Measurements from ENCODE around the gene SLIT1. TPM values are rescaled to one million over a fixed set of nuclear protein-coding genes. Genes with fewer than 3 reads are reported as not detected.
A peak's percentile ranks its signal among the peaks of the same experiment; 100 is the strongest.
"Not testable (repeated sequence)": the region's sequence is repeated elsewhere in the genome, so short reads cannot be mapped to it uniquely, and the experiment has no call there.

Gene SLIT1
- total RNA-seq, 4 donors from 2014 or later = 0.28 to 1.7 TPM; not detected in 2

DNA sequence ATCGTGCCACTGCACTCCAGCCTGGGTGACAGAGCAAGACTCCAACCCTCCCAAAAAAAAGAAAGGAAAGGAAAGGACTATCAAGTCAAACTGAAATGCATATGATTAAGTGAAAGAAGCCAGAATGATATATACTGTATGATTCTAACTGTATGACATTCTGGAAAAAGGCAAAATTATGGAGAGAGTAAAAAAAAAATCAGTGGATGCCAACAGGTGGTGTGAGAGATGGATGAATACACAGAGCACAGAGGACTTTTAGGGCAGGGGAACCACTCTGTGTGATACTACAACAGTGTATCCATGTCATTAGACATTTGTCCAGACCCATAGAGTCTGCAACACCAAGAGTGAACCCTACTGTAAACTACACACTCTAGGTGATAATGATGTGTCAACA lies 99.2 kb downstream of the SLIT1 start:
- H3K36me3 ChIP-seq = no peaks in the 10 kb centered on the region
- no peak for DNase-seq
- no peaks in the 10 kb centered on the region for H3K27me3 ChIP-seq
- TF ChIP-seq, protein P1, sequence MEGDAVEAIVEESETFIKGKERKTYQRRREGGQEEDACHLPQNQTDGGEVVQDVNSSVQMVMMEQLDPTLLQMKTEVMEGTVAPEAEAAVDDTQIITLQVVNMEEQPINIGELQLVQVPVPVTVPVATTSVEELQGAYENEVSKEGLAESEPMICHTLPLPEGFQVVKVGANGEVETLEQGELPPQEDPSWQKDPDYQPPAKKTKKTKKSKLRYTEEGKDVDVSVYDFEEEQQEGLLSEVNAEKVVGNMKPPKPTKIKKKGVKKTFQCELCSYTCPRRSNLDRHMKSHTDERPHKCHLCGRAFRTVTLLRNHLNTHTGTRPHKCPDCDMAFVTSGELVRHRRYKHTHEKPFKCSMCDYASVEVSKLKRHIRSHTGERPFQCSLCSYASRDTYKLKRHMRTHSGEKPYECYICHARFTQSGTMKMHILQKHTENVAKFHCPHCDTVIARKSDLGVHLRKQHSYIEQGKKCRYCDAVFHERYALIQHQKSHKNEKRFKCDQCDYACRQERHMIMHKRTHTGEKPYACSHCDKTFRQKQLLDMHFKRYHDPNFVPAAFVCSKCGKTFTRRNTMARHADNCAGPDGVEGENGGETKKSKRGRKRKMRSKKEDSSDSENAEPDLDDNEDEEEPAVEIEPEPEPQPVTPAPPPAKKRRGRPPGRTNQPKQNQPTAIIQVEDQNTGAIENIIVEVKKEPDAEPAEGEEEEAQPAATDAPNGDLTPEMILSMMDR (IDR thresholded peaks at IDR 0.05) = no peak
- TF ChIP-seq POLR2A (IDR thresholded peaks at IDR 0.05) = no peak
- H3K4me1 ChIP-seq = no peaks in the 10 kb centered on the region
- H3K9me3 ChIP-seq = no peaks in the 10 kb centered on the region
- H3K27ac ChIP-seq = no peak overlapping the region
- H3K4me3 ChIP-seq = no peak overlapping the region

DNA sequence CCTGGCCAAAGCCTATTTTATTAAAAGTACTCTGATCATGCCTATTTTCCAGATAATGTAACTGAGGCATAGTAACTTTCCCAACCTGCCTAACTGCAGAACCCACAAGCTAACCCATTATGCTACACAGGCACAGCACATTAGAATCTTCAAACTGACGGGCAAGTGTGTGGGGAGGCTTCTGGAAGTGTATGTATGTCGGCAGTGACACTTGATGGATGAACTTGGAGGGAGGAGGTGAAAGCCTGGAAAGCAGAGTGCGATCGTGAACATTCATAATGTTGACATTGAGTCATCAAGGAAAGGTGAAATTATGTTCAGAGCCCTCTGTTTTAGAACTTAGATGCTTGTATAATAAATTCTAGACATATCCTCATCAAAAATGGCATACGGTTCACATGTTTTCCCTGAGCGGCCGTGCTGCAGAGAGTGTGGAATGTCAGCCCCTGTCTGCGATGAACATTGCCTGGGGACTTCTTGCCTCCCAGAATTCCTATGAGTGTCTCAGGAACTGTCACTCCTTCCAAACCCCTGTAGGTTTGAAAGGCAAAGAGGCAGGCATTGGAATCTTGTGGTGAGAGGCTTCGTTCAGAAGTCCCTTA lies 102.4 kb downstream of the SLIT1 start:
- Histone ChIP-seq H3K27ac (no peak overlapping the region), H3K9me3 (no peaks in the 10 kb centered on the region), H3K4me1 (no peaks in the 10 kb centered on the region), H3K4me3 (no peak overlapping the region), H3K36me3 (no peaks in the 10 kb centered on the region), H3K27me3 (no peaks in the 10 kb centered on the region)
- TF ChIP-seq, protein P1 (IDR thresholded peaks at IDR 0.05) = no peak
- TF ChIP-seq POLR2A (IDR thresholded peaks at IDR 0.05) = no peak
- DNase-seq = no peak

DNA sequence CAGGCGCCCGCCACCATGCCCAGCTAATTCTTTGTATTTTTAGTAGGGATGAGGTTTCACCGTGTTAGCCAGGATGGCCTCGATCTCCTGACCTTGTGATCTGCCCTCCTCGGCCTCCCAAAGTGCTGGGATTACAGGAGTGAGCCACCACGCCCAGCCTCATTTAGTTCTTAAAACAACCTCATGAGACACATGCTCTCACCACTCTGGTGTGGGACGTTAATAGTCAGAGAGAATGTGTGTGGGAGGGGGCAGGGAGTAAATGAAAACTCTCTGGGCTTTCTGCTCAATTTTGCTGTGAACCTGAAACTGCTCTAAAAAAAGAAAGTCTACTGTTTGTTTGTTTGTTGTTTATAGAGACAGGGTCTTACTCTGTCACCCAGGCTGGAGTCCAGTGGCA lies 103.2 kb downstream of the SLIT1 start:
- H3K9me3 ChIP-seq, DNase-seq, H3K27ac ChIP-seq, H3K27me3 ChIP-seq, H3K36me3 ChIP-seq, H3K4me3 ChIP-seq, H3K4me1 ChIP-seq: not testable (repeated sequence)

DNA sequence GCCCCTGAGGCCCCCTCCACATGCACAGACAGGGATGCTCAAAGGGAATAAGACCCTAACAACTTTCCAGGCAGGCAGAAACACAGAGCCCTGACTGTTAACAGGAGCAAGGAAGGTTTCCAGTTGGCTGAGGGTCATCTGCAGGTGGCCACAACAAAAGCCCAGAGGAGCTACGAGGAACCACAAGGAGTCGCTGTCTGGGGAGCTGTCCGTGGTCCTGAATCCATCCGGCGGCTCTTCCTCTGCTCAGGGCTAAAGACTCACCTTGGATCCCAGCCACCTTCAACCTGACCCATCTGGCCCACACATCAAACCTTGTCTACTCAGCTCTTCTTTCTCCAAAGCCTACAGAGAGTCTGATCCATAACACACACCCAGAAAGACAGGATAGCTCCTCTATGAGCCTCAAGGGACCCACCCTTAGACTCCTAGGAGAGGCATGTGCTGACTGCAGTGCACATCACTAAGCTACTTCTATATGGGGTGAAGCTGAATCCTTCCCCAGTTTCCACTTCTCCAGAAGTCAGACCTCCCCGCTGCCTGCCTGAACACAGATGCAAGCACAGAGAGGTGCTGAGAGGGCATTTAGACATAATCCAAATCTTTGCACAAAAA lies 104.0 kb downstream of the SLIT1 start:
- Histone ChIP-seq H3K27ac (no peak overlapping the region), H3K9me3 (no peaks in the 10 kb centered on the region), H3K27me3 (no peaks in the 10 kb centered on the region), H3K4me1 (no peaks in the 10 kb centered on the region), H3K4me3 (no peak overlapping the region), H3K36me3 (no peaks in the 10 kb centered on the region)
- no peak for TF ChIP-seq POLR2A (IDR thresholded peaks at IDR 0.05)
- TF ChIP-seq, protein P1 (IDR thresholded peaks at IDR 0.05) = peak in 4 of 6 experiments; percentile 50 to 59 (median 53)
- DNase-seq = peak in 1 of 3 donors; percentile 63

DNA sequence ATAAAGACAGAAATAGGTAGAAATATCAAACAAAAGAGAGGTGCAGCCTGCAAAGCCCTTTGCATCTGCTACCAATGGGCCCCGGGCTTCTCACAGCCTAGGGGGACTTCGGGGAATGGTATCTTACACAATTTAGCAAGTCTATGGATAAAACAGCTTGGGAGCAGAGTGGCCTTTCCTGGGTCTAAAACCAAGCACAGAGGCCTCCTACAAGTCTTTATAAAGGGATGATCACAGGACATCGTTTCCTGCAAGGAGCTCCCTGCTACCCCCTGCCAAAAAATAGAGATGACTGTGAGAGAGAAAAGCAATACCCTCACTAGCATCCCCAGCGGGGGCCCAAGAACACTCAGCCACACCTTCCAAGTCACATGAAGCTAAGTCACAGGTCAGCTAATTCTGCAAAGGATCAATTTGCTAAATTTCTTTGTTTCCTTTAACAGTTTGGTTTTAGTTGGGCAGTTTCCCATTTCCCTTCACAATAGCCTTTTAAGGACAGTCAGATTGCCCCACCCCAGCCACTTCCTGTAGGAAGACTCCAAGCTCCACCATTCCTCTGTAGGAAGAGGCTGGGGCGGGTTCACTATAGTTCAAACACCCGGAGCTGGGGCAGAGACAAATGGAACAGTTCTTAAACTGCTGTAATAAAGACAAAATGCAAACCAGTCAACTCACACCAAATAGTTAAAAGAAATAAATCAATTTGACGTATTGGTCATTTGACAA lies 105.5 kb downstream of the SLIT1 start:
- Histone ChIP-seq H3K4me1 (no peaks in the 10 kb centered on the region), H3K27me3 (no peaks in the 10 kb centered on the region), H3K27ac (no peak overlapping the region), H3K9me3 (no peaks in the 10 kb centered on the region), H3K4me3 (no peak overlapping the region), H3K36me3 (no peaks in the 10 kb centered on the region)
- TF ChIP-seq, protein P1 (IDR thresholded peaks at IDR 0.05) = no peak
- TF ChIP-seq POLR2A (IDR thresholded peaks at IDR 0.05) = no peak
- DNase-seq = no peak

DNA sequence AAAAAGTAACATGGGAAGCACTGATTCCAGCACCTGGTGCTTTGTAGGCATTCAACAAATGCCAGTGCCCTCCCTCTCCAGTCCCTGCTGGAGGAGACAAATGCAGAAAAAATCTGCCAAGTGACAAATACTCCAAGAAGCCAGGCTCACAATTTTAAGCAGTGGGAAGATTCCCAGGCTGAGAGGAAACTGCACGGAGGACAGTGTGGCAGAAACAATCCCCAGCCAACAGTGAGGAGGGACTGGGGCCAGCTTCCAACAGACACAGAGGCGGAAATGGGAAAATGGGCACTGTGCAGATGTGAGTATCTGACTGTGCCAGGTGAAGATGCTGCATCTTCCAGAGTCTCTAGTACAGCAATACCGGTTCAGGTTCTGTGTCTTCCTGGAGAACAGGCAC lies 106.3 kb downstream of the SLIT1 start:
- Histone ChIP-seq H3K27ac (no peak overlapping the region), H3K4me3 (no peak overlapping the region), H3K36me3 (no peaks in the 10 kb centered on the region), H3K4me1 (no peaks in the 10 kb centered on the region), H3K27me3 (no peaks in the 10 kb centered on the region), H3K9me3 (no peaks in the 10 kb centered on the region)
- no peak for TF ChIP-seq POLR2A (IDR thresholded peaks at IDR 0.05)
- TF ChIP-seq, protein P1 (IDR thresholded peaks at IDR 0.05) = no peak
- DNase-seq = no peak
